HepG2 (cell line): ENCODE measurements around the gene OR1N2.

ENCODE experiments used
- ZNF274 ChIP-seq: sonication (generic); formaldehyde crosslinking; IDR thresholded peaks from 2 replicates; pipeline ENCODE4 v1.5.1; 2020; ENCODE audit warnings: mild to moderate bottlenecking, missing genetic modification reagents
- ZNF777 ChIP-seq: sonication (generic); formaldehyde crosslinking; IDR thresholded peaks from 2 replicates; pipeline ENCODE4 v1.4.0; 2020; ENCODE audit warnings: missing genetic modification reagents

GRCh38 chr9:122567901-122568300, 15.0 kb downstream of the OR1N2 start:
- TF ChIP-seq ZNF777 (CRISPR knock-in tag) (no peak), ZNF274 (no peak)
